Mesothelial cell of epicardium (in vitro differentiated cells): Measurements from ENCODE around the gene CNGA3. TPM values are rescaled to one million over a fixed set of nuclear protein-coding genes. Genes with fewer than 3 reads are reported as not detected.

Source experiments
- DNase-seq, 2 experiments: peaks; one replicate each; pipeline ENCODE4 v3.0.0; 2021; ENCODE audit warnings: low spot score in 2 of 2; ENCODE audit not compliant: unreplicated experiment in 2 of 2
- H3K27ac Mint-ChIP-seq: 2 replicates; pipeline ENCODE4 v1.8.0; 2021; ENCODE audit warnings: mixed read lengths
- H3K27me3 Mint-ChIP-seq: 2 replicates; pipeline ENCODE4 v1.8.0; 2021; ENCODE audit warnings: low read depth, mixed read lengths
- H3K36me3 Mint-ChIP-seq: 2 replicates; pipeline ENCODE4 v1.8.0; 2021; ENCODE audit warnings: mixed read lengths
- H3K4me1 Mint-ChIP-seq: 2 replicates; pipeline ENCODE4 v1.8.0; 2021; ENCODE audit warnings: mixed read lengths
- H3K4me3 Mint-ChIP-seq: 2 replicates; pipeline ENCODE4 v1.8.0; 2021; ENCODE audit warnings: mild to moderate bottlenecking, moderate library complexity, mixed read lengths
- H3K9me3 Mint-ChIP-seq: 2 replicates; pipeline ENCODE4 v1.8.0; 2021; ENCODE audit warnings: mixed read lengths
- total RNA-seq: library from RNA; stranded (reverse); gene quantifications from 3 replicates; pipeline ENCODE4 v1.2.1, GENCODE V29; 2021
- TF ChIP-seq, protein P1 (sequence below): fragments of 200-600 bp; sonication (generic); IDR thresholded peaks from one replicate; pipeline ENCODE4 v1.5.0; 2021; ENCODE audit warnings: antibody characterized with exemption; ENCODE audit not compliant: unreplicated experiment

Gene CNGA3
- total RNA-seq, 1 donor from 2014 or later: not detected

DNA sequence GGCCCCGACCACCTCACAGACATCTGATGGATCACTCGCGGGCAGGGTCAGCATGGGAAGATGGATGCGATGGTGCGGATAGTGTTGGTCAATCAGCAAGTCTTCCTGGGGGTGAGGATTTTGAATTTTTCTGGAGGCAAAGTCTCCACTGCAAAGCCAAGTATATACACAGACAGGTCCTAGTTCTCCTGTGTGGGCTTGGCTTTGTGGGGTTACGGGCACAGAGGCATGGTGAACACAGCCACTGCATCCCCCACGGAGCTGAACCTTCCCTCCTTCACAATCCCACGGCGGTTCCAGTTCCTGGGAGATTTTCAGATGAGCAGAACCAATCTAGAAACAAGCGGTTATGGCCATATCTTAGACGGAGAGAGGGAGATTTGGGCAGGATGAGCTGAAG is 35.8 kb downstream of the CNGA3 start:
- H3K4me3 Mint-ChIP-seq: no peak overlapping the region

DNA sequence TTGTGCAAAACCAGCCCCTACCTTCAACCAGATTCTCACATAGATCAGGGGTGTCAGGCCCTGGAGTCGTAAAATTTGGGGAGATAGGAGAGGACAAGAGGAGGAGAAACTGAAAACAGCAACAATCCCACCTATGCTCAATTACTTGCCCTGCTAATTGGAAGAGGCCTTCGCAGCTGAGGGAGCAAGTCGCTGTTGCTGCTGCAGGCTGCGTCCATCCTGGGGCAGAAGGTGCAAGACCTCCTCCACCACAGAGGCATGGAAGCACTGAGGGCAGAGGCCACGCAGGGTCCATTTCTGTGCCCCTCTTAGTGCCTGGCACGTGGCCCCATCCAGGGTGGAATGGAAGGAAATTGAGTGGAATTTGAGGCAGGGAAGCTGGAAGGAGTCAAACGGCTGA is 36.5 kb downstream of the CNGA3 start:
- no peak for DNase-seq

More for the DNA sequence above, 35.8 kb downstream of the CNGA3 start:
- no peaks in the 10 kb centered on the region for H3K9me3 Mint-ChIP-seq
- no peaks in the 10 kb centered on the region for H3K36me3 Mint-ChIP-seq
- TF ChIP-seq, protein P1, sequence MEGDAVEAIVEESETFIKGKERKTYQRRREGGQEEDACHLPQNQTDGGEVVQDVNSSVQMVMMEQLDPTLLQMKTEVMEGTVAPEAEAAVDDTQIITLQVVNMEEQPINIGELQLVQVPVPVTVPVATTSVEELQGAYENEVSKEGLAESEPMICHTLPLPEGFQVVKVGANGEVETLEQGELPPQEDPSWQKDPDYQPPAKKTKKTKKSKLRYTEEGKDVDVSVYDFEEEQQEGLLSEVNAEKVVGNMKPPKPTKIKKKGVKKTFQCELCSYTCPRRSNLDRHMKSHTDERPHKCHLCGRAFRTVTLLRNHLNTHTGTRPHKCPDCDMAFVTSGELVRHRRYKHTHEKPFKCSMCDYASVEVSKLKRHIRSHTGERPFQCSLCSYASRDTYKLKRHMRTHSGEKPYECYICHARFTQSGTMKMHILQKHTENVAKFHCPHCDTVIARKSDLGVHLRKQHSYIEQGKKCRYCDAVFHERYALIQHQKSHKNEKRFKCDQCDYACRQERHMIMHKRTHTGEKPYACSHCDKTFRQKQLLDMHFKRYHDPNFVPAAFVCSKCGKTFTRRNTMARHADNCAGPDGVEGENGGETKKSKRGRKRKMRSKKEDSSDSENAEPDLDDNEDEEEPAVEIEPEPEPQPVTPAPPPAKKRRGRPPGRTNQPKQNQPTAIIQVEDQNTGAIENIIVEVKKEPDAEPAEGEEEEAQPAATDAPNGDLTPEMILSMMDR: no peak
- no peak for DNase-seq
- peaks cover 11% of the 10 kb centered on the region for H3K4me1 Mint-ChIP-seq
- H3K27me3 Mint-ChIP-seq: peaks cover 27% of the 10 kb centered on the region
- H3K27ac Mint-ChIP-seq: no peak overlapping the region

DNA sequence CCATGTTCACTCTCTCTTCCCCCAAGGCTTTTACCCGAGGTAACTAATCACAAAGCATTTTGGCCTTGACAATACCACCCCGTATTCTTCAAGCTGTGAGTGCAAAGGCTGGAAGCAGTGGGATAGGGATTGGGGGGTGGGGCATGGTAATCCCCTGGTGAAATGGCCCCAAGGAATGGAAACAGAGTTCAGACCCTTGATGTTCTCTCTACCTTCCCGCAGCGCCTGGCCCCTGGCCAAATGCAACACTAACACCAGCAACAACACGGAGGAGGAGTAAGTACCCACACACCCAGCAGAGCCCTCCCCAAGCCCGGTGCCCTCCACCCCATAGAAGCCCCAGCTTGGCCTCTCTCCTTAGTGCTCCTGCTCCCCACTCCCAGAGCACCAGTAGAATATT is 36.9 kb downstream of the CNGA3 start:
- DNase-seq: no peak
- Mint-ChIP-seq H3K4me1 (peaks cover 11% of the 10 kb centered on the region), H3K9me3 (no peaks in the 10 kb centered on the region), H3K4me3 (no peak overlapping the region), H3K36me3 (no peaks in the 10 kb centered on the region), H3K27me3 (peaks cover 22% of the 10 kb centered on the region), H3K27ac (no peak overlapping the region)
- TF ChIP-seq, protein P1: no peak

More for the DNA sequence above, 36.5 kb downstream of the CNGA3 start:
- TF ChIP-seq, protein P1: no peak
- no peaks in the 10 kb centered on the region for H3K36me3 Mint-ChIP-seq
- no peak overlapping the region for H3K27ac Mint-ChIP-seq
- H3K9me3 Mint-ChIP-seq: no peaks in the 10 kb centered on the region
- H3K27me3 Mint-ChIP-seq: peaks cover 23% of the 10 kb centered on the region
- no peak overlapping the region for H3K4me3 Mint-ChIP-seq
- peaks cover 11% of the 10 kb centered on the region for H3K4me1 Mint-ChIP-seq

DNA sequence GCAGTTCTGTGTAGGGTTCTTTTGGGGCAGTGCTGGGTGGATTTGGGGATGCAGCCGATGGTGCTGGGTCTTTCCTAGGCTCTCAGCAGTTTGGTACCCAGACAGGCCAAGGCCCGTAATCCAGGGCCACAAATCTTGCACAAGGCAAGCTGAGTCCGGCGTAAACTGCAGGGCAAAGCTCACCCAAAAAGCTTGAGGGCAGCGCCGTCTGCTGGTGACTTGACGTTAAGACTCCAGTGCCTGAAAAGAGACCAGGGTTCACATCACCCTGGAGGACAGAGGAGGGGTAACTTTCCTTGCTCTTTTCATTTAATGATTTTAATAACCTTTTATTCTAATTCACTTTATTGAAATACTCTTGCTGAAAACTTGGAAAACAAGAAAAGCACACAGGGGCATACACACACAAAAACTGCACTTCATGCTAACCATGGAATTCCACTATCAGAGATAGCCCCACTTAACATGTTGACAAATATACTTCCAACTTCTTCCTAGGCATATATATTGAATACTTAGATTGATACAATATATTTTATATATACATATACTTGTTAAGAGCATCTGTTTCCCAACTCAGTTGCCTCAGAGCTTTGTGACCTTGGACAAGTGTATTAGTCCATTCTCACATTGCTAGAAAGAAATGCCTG is 38.9 kb downstream of the CNGA3 start:
- DNase-seq: peak; percentile 40 to 82
- Mint-ChIP-seq H3K36me3 (no peaks in the 10 kb centered on the region), H3K9me3 (no peaks in the 10 kb centered on the region), H3K4me1 (peaks cover 11% of the 10 kb centered on the region), H3K27me3 (peaks cover 14% of the 10 kb centered on the region), H3K27ac (no peak overlapping the region), H3K4me3 (no peak overlapping the region)
- TF ChIP-seq, protein P1: peak; percentile 93

DNA sequence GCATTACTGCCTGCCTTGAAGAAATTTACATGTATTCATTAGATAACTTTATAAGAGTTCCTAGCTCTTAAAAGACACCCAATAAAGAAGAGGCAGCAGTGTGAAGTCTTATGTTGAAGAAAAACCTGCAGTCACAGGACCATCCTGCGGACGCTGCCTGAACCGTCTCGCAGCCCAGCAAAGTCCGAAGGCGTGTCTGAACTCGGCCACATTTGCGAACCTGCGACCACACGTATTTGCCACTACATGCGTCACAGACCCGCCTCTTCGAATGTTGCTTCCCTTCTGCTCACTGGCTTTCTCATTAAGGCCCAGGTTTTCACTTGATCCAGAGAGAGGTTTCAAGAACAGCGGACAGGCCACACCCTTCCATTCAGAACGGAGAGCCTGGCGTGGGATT is 41.2 kb downstream of the CNGA3 start:
- DNase-seq: no peak
- Mint-ChIP-seq H3K36me3 (no peaks in the 10 kb centered on the region), H3K9me3 (no peaks in the 10 kb centered on the region), H3K27me3 (peaks cover 8% of the 10 kb centered on the region), H3K27ac (no peak overlapping the region), H3K4me3 (no peak overlapping the region), H3K4me1 (peaks cover 10% of the 10 kb centered on the region)
- TF ChIP-seq, protein P1: no peak
